GM20431 (cell line): ENCODE measurements around the gene FZD1.

Experiments used
- in situ Hi-C: fragments of 300-500 bp; cut with MseI, MboI; formaldehyde crosslinking; loops from one replicate; pipeline ENCODE4 v1.15.0; 2020; ENCODE audit warnings: low sequenced_read_pairs; ENCODE audit not compliant: unreplicated experiment

FZD1 gene

GRCh38 chr7:91263384-91264045 lies 718 bp upstream of the FZD1 start:
- in situ Hi-C loops: no loop called here

- in situ Hi-C loops: no loop called here
Measured at GRCh38 chr7:91264924-91265681, 870 bp downstream of the FZD1 start.

GRCh38 chr7:91265693-91266066 lies 1.4 kb downstream of the FZD1 start:
- in situ Hi-C loops: no loop called here

- in situ Hi-C loops: no loop called here
Measured at GRCh38 chr7:91266067-91266688, 1.9 kb downstream of the FZD1 start.

- in situ Hi-C loops: no loop called here
Measured at GRCh38 chr7:91266689-91267090, 2.5 kb downstream of the FZD1 start.

GRCh38 chr7:91267171-91267955 lies 3.1 kb downstream of the FZD1 start:
- in situ Hi-C loops: no loop called here

GRCh38 chr7:91270372-91270771 lies 6.1 kb downstream of the FZD1 start:
- in situ Hi-C loops: no loop called here

GRCh38 chr7:91276909-91277308 lies 12.7 kb downstream of the FZD1 start:
- in situ Hi-C loops: no loop called here

- in situ Hi-C loops: no loop called here
Measured at GRCh38 chr7:91280185-91280584, 16.0 kb downstream of the FZD1 start.

- in situ Hi-C loops: no loop called here
Measured at GRCh38 chr7:91280604-91281003, 16.4 kb downstream of the FZD1 start.

GRCh38 chr7:91285696-91286355 lies 21.6 kb downstream of the FZD1 start:
- in situ Hi-C loops: no loop called here

GRCh38 chr7:91286432-91286831 lies 22.2 kb downstream of the FZD1 start:
- in situ Hi-C loops: no loop called here

GRCh38 chr7:91287371-91288084 lies 23.3 kb downstream of the FZD1 start:
- in situ Hi-C loops: no loop called here

GRCh38 chr7:91288208-91288824 lies 24.1 kb downstream of the FZD1 start:
- in situ Hi-C loops: no loop called here

- in situ Hi-C loops: no loop called here
Measured at GRCh38 chr7:91289633-91290254, 25.5 kb downstream of the FZD1 start.

- in situ Hi-C loops: no loop called here
Measured at GRCh38 chr7:91291302-91291701, 27.1 kb downstream of the FZD1 start.

GRCh38 chr7:91291902-91292301 lies 27.7 kb downstream of the FZD1 start:
- in situ Hi-C loops: no loop called here

GRCh38 chr7:91292506-91292905 lies 28.3 kb downstream of the FZD1 start:
- in situ Hi-C loops: no loop called here

- in situ Hi-C loops: no loop called here
Measured at GRCh38 chr7:91293136-91293535, 28.9 kb downstream of the FZD1 start.
